Transverse colon (tissue), 4 donors: ENCODE results near the gene DEF6.

ENCODE experiments used
- CTCF ChIP-seq, 5 experiments: fragments of 200-600 bp in 3 of 5; fragments of 450-650 bp in 2 of 5; sonication (generic) in 3 of 5; IDR thresholded peaks; 1 replicate in 2 of 5; 2 replicates in 3 of 5; pipeline ENCODE4 v1.5.1; 2016 to 2017; ENCODE audit warnings: antibody characterized with exemption in 5 of 5, inconsistent platforms in 3 of 5, mild to moderate bottlenecking in 2 of 5, moderate library complexity in 1 of 5
- POLR2A ChIP-seq: fragments of 450-650 bp; IDR thresholded peaks from one replicate; pipeline ENCODE4 v1.6.1; 2016; ENCODE audit warnings: antibody characterized with exemption, mild to moderate bottlenecking, moderate library complexity
- POLR2AphosphoS5 ChIP-seq, 3 donors: sonication (generic); formaldehyde crosslinking; IDR thresholded peaks; one replicate each; pipeline ENCODE4 v1.6.1; 2016; ENCODE audit warnings: antibody characterized with exemption in 3 of 3

GRCh38 chr6:35262596-35262995 lies 35.0 kb upstream of the DEF6 start:
- no peak for TF ChIP-seq CTCF (IDR thresholded peaks at IDR 0.05)
- no peak for TF ChIP-seq POLR2AphosphoS5 (IDR thresholded peaks at IDR 0.05)
- TF ChIP-seq POLR2A: no peak
